GM12878 (cell line): ENCODE data around the gene AEN. TPM values are rescaled to one million over a fixed set of nuclear protein-coding genes. Genes with fewer than 3 reads are reported as not detected.

Experiments used
- ATAC-seq: fragments of 200-7000 bp; cut with Tn5 transposase; 3 replicates; pipeline ENCODE4 v1.9.1; 2020; ENCODE audit warnings: mild to moderate bottlenecking, moderate library complexity
- BruUV-seq: library from RNA; stranded (reverse); fragments of 400-500 nt; replicated peaks from 2 replicates; lab custom pipeline; 2021; lab: Mats Ljungman, UMichigan
- CTCF ChIA-PET: fragments of 300-600 bp; sonication (Branson Sonifier 250); formaldehyde crosslinking; extraction: SDS; loops from one replicate; lab custom pipeline; 2021; ENCODE audit warnings: inconsistent platforms; lab: Yijun Ruan, JAX
- POLR2A ChIA-PET: fragments of 350-600 bp; formaldehyde crosslinking; extraction: SDS; loops from one replicate; lab custom pipeline; 2021; ENCODE audit warnings: inconsistent platforms; lab: Charles Lee
- RAD21 ChIA-PET: fragments of 300-600 bp; sonication (Branson Sonifier 250); formaldehyde crosslinking; loops from one replicate; lab custom pipeline; 2023; ENCODE audit warnings: antibody characterized with exemption; ENCODE audit not compliant: unreplicated experiment; lab: Charles Lee
- SMC1A ChIA-PET: fragments of 300-600 bp; sonication (Branson Sonifier 250); formaldehyde crosslinking; loops from one replicate; lab custom pipeline; 2023; ENCODE audit not compliant: unreplicated experiment, uncharacterized antibody; lab: Charles Lee
- DNase-seq: peaks from one replicate; pipeline ENCODE4 v3.0.0-alpha.2; 2011; ENCODE audit warnings: low read depth, low spot score
- FAIRE-seq: peaks from 3 replicates; lab custom pipeline; 2011; peaks lifted over from hg19 to GRCh38; lab: Jason Lieb, UNC
- H2AFZ ChIP-seq: 2 replicates; pipeline ENCODE4 v1.6.0; 2011; ENCODE audit warnings: low read depth, low read length, control low read depth; ENCODE audit not compliant: control insufficient read depth
- H3K27ac ChIP-seq: 2 replicates; pipeline ENCODE4 v1.5.1; 2011; ENCODE audit warnings: control low read depth; ENCODE audit not compliant: control insufficient read depth, insufficient read depth
- H3K27me3 ChIP-seq, 2 experiments: replicated peaks in 1 of 2; 2 replicates each; pipeline versions ENCODE4 v1.6.0 to v1.6.1; 2011; ENCODE audit warnings: low read length in 1 of 2; ENCODE audit not compliant: control insufficient read depth in 2 of 2, insufficient read depth in 2 of 2
- H3K36me3 ChIP-seq, 2 experiments: 2 replicates each; pipeline ENCODE4 v1.5.1; 2011; ENCODE audit warnings: low read length in 1 of 2; ENCODE audit not compliant: control insufficient read depth in 2 of 2, insufficient read depth in 2 of 2
- H3K4me1 ChIP-seq: 2 replicates; pipeline ENCODE4 v1.6.1; 2011; ENCODE audit warnings: mild to moderate bottlenecking, low read length, moderate library complexity, mixed read lengths; ENCODE audit not compliant: control insufficient read depth, insufficient read depth
- H3K4me2 ChIP-seq: 2 replicates; pipeline ENCODE4 v1.6.0; 2011; ENCODE audit warnings: control low read depth; ENCODE audit not compliant: control insufficient read depth, insufficient read depth
- H3K4me3 ChIP-seq: fragments of 200-600 bp; sonication (generic); 2 replicates; pipeline ENCODE4 v1.5.1; 2016
- H3K79me2 ChIP-seq: 2 replicates; pipeline ENCODE4 v1.6.0; 2011; ENCODE audit warnings: low read length; ENCODE audit not compliant: control insufficient read depth, insufficient read depth
- H3K9ac ChIP-seq: 2 replicates; pipeline ENCODE4 v1.8.0; 2011; ENCODE audit warnings: low read length, control low read depth, mixed read lengths; ENCODE audit not compliant: control insufficient read depth, insufficient read depth
- H3K9me3 ChIP-seq: replicated peaks from 3 replicates; pipeline ENCODE4 v1.5.1; 2011; ENCODE audit warnings: mild to moderate bottlenecking, low read length; ENCODE audit not compliant: control insufficient read depth, insufficient read depth
- H4K20me1 ChIP-seq: 2 replicates; pipeline ENCODE4 v1.6.0; 2011; ENCODE audit not compliant: control insufficient read depth, insufficient read depth
- ATF7 ChIP-seq: fragments of 450-650 bp; IDR thresholded peaks from 2 replicates; pipeline ENCODE4 v1.6.1; 2016; ENCODE audit warnings: low read depth, mild to moderate bottlenecking
- KDM1A ChIP-seq: fragments of 200-600 bp; sonication (generic); IDR thresholded peaks from 2 replicates; pipeline ENCODE4 v1.6.1; 2016; ENCODE audit warnings: borderline replicate concordance
- KLF5 ChIP-seq: fragments of 450-650 bp; IDR thresholded peaks from 2 replicates; pipeline ENCODE4 v1.6.1; 2014; ENCODE audit warnings: mild to moderate bottlenecking; ENCODE audit not compliant: partially characterized antibody
- MTA2 ChIP-seq: fragments of 450-650 bp; IDR thresholded peaks from 2 replicates; pipeline ENCODE4 v1.6.1; 2016; ENCODE audit warnings: low read depth, mild to moderate bottlenecking, moderate library complexity
- POLR2A ChIP-seq: IDR thresholded peaks from 2 replicates; pipeline ENCODE4 v1.6.1; 2011; ENCODE audit warnings: low read depth, mild to moderate bottlenecking, low read length
- RAD21 ChIP-seq: IDR thresholded peaks from 2 replicates; pipeline ENCODE4 v1.6.1; 2011; ENCODE audit warnings: mild to moderate bottlenecking, low read depth, low read length, moderate library complexity; ENCODE audit not compliant: insufficient read depth
- RAD51 ChIP-seq: fragments of 450-650 bp; IDR thresholded peaks from 2 replicates; pipeline ENCODE4 v1.6.1; 2016; ENCODE audit warnings: moderate library complexity, mild to moderate bottlenecking, inconsistent platforms
- RCOR1 ChIP-seq: conservative IDR thresholded peaks from 2 replicates; pipeline ENCODE4 v1.6.1; 2012; ENCODE audit warnings: low read depth, low read length, improper control_type of control experiment
- TARDBP ChIP-seq: IDR thresholded peaks from 2 replicates; pipeline ENCODE4 v1.6.1; 2016; ENCODE audit warnings: borderline replicate concordance
- TBL1XR1 ChIP-seq: IDR thresholded peaks from 2 replicates; pipeline ENCODE4 v1.6.1; 2012; ENCODE audit warnings: low read depth, low read length, improper control_type of control experiment
- YY1 ChIP-seq: IDR thresholded peaks from 2 replicates; pipeline ENCODE4 v1.6.1; 2011; ENCODE audit warnings: low read depth, mild to moderate bottlenecking, low read length
- WGBS: methylation state at CpG from one replicate; pipeline ENCODE4 v1.1.6; 2016; ENCODE audit warnings: low lambda C conversion rate; ENCODE audit not compliant: insufficient replicate concordance, insufficient coverage; ENCODE audit errors: missing lambda C conversion rate; 5-methylcytosine and 5-hydroxymethylcytosine counted together
- in situ Hi-C: fragments of 300-500 bp; cut with MboI; formaldehyde crosslinking; loops from 9 replicates; pipeline ENCODE4 v1.14.3; 2018; ENCODE audit warnings: mixed read lengths
- intact Hi-C: fragments of 100-400 bp; cut with micrococcal nuclease; formaldehyde crosslinking; loops from one replicate; pipeline ENCODE4 v1.14.2; 2022; ENCODE audit not compliant: unreplicated experiment
- polyA plus RNA-seq, 11 experiments: library from polyadenylated mRNA; depleted of rRNA in 4 of 11; unstranded in 6 of 11; stranded (reverse) in 5 of 11; fragments of >200 nt; fragmentation: Nextera tagmentation in 4 of 11; fragmentation: Illumina TruSeq in 1 of 11; extraction: Ambion mirVana in 4 of 11; extraction: Trizol in 1 of 11; gene quantifications; 1 replicate in 1 of 11; 2 replicates in 10 of 11; pipeline versions ENCODE4 v1.2.1 to v1.2.3, GENCODE V29; 2011 to 2016; ENCODE audit warnings: inconsistent platforms in 2 of 11, missing spikeins in 2 of 11, low read depth in 1 of 11
- total RNA-seq, 4 experiments: library from RNA; depleted of rRNA in 3 of 4; stranded (reverse); fragments of >200 nt in 3 of 4; fragmentation: Illumina TruSeq in 1 of 4; extraction: Trizol in 1 of 4; gene quantifications; 2 replicates each; pipeline versions ENCODE4 v1.2.1 to v1.2.3, GENCODE V29; 2013 to 2021
- TF ChIP-seq, protein P1 (sequence below): fragments of 450-650 bp; IDR thresholded peaks from 2 replicates; pipeline ENCODE4 v1.6.1; 2017; ENCODE audit warnings: low read depth, mild to moderate bottlenecking, moderate library complexity

Gene AEN
- total and polyA plus RNA-seq, 10 of the 15 experiments (the other 5 are each of a cell fraction or from before 2014, with no cell fraction given) = 11.7 to 81.2 (median 53.7) TPM

DNA sequence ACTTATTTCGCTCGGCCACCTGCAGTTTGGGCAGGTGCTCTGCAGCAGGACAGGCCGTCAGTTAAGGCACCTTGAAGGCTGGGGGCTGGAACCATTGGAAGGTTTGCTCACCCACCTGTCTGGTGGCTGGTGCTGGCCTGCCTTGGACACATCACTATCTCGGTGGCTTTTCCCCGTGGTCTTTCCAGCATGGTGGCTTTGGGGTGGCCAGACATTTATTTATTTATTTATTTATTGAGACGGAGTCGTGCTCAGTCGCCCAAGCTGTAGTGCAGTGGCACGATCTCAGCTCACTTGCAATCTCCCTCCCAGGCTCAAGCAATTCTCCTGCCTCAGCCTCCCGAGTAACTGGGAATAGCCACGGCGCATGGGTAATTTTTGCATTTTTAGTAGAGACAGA is 29.4 kb downstream of the AEN start:
- intact Hi-C loops = no loop called here
- ATAC-seq = no peak
- H3K27me3 ChIP-seq = no peaks in the 10 kb centered on the region
- no TSS peak for BruUV-seq
- CTCF ChIA-PET = interaction anchor here (1.4 kb wide), 1 partner anchor 15 kb away, joined by 3 read pairs; no protein-coding TSS in a partner anchor
- peaks cover 6% of the 10 kb centered on the region for H3K79me2 ChIP-seq
- H2AFZ ChIP-seq = no peak overlapping the region
- DNase-seq = no peak
- 96% methylated on average over 12 of the region's 12 CpGs for WGBS
- H3K36me3 ChIP-seq = peaks cover 0 to 11% of the 10 kb centered on the region in 2 experiments
- no peak overlapping the region for H3K9ac ChIP-seq
- no peak for FAIRE-seq
- in situ Hi-C loops = no loop called here
- H3K9me3 ChIP-seq = no peaks in the 10 kb centered on the region
- H4K20me1 ChIP-seq = peaks cover 2% of the 10 kb centered on the region; the same call in 1 of the 2 replicates
- no peak overlapping the region for H3K27ac ChIP-seq
- POLR2A ChIA-PET = no interaction called here
- no peak overlapping the region for H3K4me3 ChIP-seq
- H3K4me1 ChIP-seq = peaks cover 30% of the 10 kb centered on the region
- RAD21 ChIA-PET = interaction anchor here (1.5 kb wide), 1 partner anchor 26 kb away, joined by 5 read pairs; no protein-coding TSS in a partner anchor
- H3K4me2 ChIP-seq = no peak overlapping the region
- SMC1A ChIA-PET = interaction anchor here (0.6 to 1.4 kb wide), 2 partner anchors 12 to 181 kb away, joined by 3 to 6 read pairs; partner anchors contain the start of gene ISG20
- TF ChIP-seq MTA2 = no peak
- TF ChIP-seq TBL1XR1 = no peak
- no peak for TF ChIP-seq KDM1A
- TF ChIP-seq TARDBP = no peak
- TF ChIP-seq RAD51 = no peak
- TF ChIP-seq, protein P1, sequence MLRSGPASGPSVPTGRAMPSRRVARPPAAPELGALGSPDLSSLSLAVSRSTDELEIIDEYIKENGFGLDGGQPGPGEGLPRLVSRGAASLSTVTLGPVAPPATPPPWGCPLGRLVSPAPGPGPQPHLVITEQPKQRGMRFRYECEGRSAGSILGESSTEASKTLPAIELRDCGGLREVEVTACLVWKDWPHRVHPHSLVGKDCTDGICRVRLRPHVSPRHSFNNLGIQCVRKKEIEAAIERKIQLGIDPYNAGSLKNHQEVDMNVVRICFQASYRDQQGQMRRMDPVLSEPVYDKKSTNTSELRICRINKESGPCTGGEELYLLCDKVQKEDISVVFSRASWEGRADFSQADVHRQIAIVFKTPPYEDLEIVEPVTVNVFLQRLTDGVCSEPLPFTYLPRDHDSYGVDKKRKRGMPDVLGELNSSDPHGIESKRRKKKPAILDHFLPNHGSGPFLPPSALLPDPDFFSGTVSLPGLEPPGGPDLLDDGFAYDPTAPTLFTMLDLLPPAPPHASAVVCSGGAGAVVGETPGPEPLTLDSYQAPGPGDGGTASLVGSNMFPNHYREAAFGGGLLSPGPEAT = no peak
- TF ChIP-seq RCOR1 = no peak
- TF ChIP-seq ATF7 = no peak
- no peak for TF ChIP-seq RAD21
- no peak for TF ChIP-seq POLR2A
- no peak for TF ChIP-seq YY1
- TF ChIP-seq KLF5 = no peak
